IMR-90 (cell line): ENCODE results near the gene ADPRS. TPM values are rescaled to one million over a fixed set of nuclear protein-coding genes. Genes with fewer than 3 reads are reported as not detected.

ENCODE experiments used
- ATAC-seq: fragments of 200-7000 bp; cut with Tn5 transposase; 2 replicates; pipeline ENCODE4 v1.9.1; 2020; ENCODE audit warnings: low read depth, mild to moderate bottlenecking, moderate library complexity
- BruUV-seq: library from RNA; stranded (reverse); fragments of 400-500 nt; replicated peaks from 2 replicates; lab custom pipeline; 2021; lab: Mats Ljungman, UMichigan
- CTCF ChIA-PET: fragments of 300-600 bp; formaldehyde crosslinking; extraction: SDS; loops from one replicate; lab custom pipeline; 2021; ENCODE audit warnings: antibody characterized with exemption; lab: Yijun Ruan, JAX
- POLR2A ChIA-PET: fragments of 300-600 bp; sonication (Branson Sonifier 250); formaldehyde crosslinking; loops from one replicate; lab custom pipeline; 2022; ENCODE audit warnings: antibody characterized with exemption; ENCODE audit not compliant: unreplicated experiment; lab: Charles Lee
- DNase-seq: peaks from one replicate; pipeline ENCODE4 v3.0.0; 2013
- H2AFZ ChIP-seq: replicated peaks from 2 replicates; pipeline ENCODE3; 2013; ENCODE audit warnings: low read length, mild to moderate bottlenecking; ENCODE audit not compliant: poor library complexity
- H2AK5ac ChIP-seq: 2 replicates; pipeline ENCODE4 v1.6.1; 2013; ENCODE audit warnings: low read depth, low read length, inconsistent platforms
- H2AK9ac ChIP-seq: replicated peaks from 2 replicates; pipeline ENCODE3; 2013; ENCODE audit warnings: mild to moderate bottlenecking, low read depth, low read length, moderate library complexity; ENCODE audit not compliant: poor library complexity
- H2BK120ac ChIP-seq: 2 replicates; pipeline ENCODE4 v1.6.1; 2013; ENCODE audit warnings: low read depth, low read length, inconsistent platforms
- H2BK15ac ChIP-seq: 3 replicates; pipeline ENCODE4 v1.6.1; 2013; ENCODE audit warnings: low read depth, low read length, inconsistent platforms
- H2BK20ac ChIP-seq: 2 replicates; pipeline ENCODE4 v1.6.1; 2013; ENCODE audit warnings: low read depth, mild to moderate bottlenecking, inconsistent platforms, low read length, moderate library complexity
- H2BK5ac ChIP-seq: 2 replicates; pipeline ENCODE4 v1.6.1; 2013; ENCODE audit warnings: mild to moderate bottlenecking, low read depth, low read length, inconsistent platforms; ENCODE audit not compliant: poor library complexity, severe bottlenecking
- H3K14ac ChIP-seq: replicated peaks from 2 replicates; pipeline ENCODE4 v1.6.1; 2013; ENCODE audit warnings: low read depth, low read length, inconsistent platforms
- H3K18ac ChIP-seq: 2 replicates; pipeline ENCODE4 v1.6.1; 2013; ENCODE audit warnings: low read depth, low read length, control low read depth
- H3K23ac ChIP-seq: 2 replicates; pipeline ENCODE4 v1.6.1; 2013; ENCODE audit warnings: low read depth, low read length, inconsistent platforms
- H3K27ac ChIP-seq: 2 replicates; pipeline ENCODE4 v1.5.1; 2013; ENCODE audit warnings: mild to moderate bottlenecking, control low read depth, low read length; ENCODE audit not compliant: insufficient read depth
- H3K27me3 ChIP-seq: 2 replicates; pipeline ENCODE4 v1.6.1; 2013; ENCODE audit warnings: low read length; ENCODE audit not compliant: control insufficient read depth, insufficient read depth
- H3K36me3 ChIP-seq: 2 replicates; pipeline ENCODE4 v1.6.1; 2013; ENCODE audit warnings: low read length, mixed read lengths; ENCODE audit not compliant: control insufficient read depth, insufficient read depth
- H3K4ac ChIP-seq: 2 replicates; pipeline ENCODE4 v1.6.1; 2013; ENCODE audit warnings: low read depth, low read length, inconsistent platforms
- H3K4me1 ChIP-seq: 2 replicates; pipeline ENCODE4 v1.6.1; 2013; ENCODE audit warnings: low read length, mixed read lengths; ENCODE audit not compliant: control insufficient read depth, insufficient read depth
- H3K4me2 ChIP-seq: 2 replicates; pipeline ENCODE4 v1.6.1; 2013; ENCODE audit warnings: low read depth, mild to moderate bottlenecking, control low read depth, low read length, moderate library complexity
- H3K4me3 ChIP-seq: 2 replicates; pipeline ENCODE4 v1.5.1; 2013; ENCODE audit warnings: low read depth, mild to moderate bottlenecking, control low read depth, low read length, moderate library complexity; ENCODE audit not compliant: insufficient read depth
- H3K56ac ChIP-seq: 2 replicates; pipeline ENCODE4 v1.6.1; 2013; ENCODE audit warnings: low read length, inconsistent platforms; ENCODE audit not compliant: insufficient read depth; ENCODE audit errors: extremely low read depth
- H3K79me1 ChIP-seq, 2 experiments: 2 replicates each; pipeline ENCODE4 v1.6.1; 2013; ENCODE audit warnings: low read length in 2 of 2, inconsistent platforms in 1 of 2, low read depth in 1 of 2
- H3K9ac ChIP-seq: 2 replicates; pipeline ENCODE4 v1.6.1; 2013; ENCODE audit warnings: low read depth, low read length, control low read depth
- H3K9me1 ChIP-seq: 2 replicates; pipeline ENCODE4 v1.6.1; 2013; ENCODE audit warnings: low read length, inconsistent platforms; ENCODE audit not compliant: insufficient read depth
- H3K9me3 ChIP-seq: 2 replicates; pipeline ENCODE4 v1.6.1; 2013; ENCODE audit warnings: low read length; ENCODE audit not compliant: control insufficient read depth, insufficient read depth
- H4K20me1 ChIP-seq: 2 replicates; pipeline ENCODE4 v1.6.1; 2013; ENCODE audit warnings: low read length, inconsistent platforms; ENCODE audit not compliant: insufficient read depth
- H4K5ac ChIP-seq: 2 replicates; pipeline ENCODE4 v1.6.1; 2013; ENCODE audit warnings: mild to moderate bottlenecking, low read depth, low read length, control low read depth
- H4K8ac ChIP-seq, 2 experiments: 2 replicates each; pipeline ENCODE4 v1.6.1; 2013; ENCODE audit warnings: low read depth in 2 of 2, low read length in 2 of 2, control low read depth in 1 of 2, inconsistent platforms in 1 of 2
- H4K91ac ChIP-seq: 2 replicates; pipeline ENCODE4 v1.6.1; 2013; ENCODE audit warnings: low read depth, low read length, inconsistent platforms; ENCODE audit not compliant: insufficient read depth
- BHLHE40 ChIP-seq: fragments of 150-350 bp; IDR thresholded peaks from 2 replicates; pipeline ENCODE4 v1.6.1; 2016; ENCODE audit warnings: mild to moderate bottlenecking, low read depth, low read length
- CHD1 ChIP-seq: IDR thresholded peaks from 2 replicates; pipeline ENCODE4 v1.6.1; 2012; ENCODE audit warnings: low read depth, low read length, improper control_type of control experiment
- FOS ChIP-seq: fragments of 150-350 bp; IDR thresholded peaks from 2 replicates; pipeline ENCODE4 v1.6.1; 2016; ENCODE audit warnings: low read depth, low read length
- MAFK ChIP-seq: IDR thresholded peaks from 2 replicates; pipeline ENCODE4 v1.6.1; 2012; ENCODE audit warnings: low read depth, low read length, improper control_type of control experiment
- MAZ ChIP-seq: IDR thresholded peaks from 2 replicates; pipeline ENCODE4 v1.6.1; 2012; ENCODE audit warnings: low read depth, mild to moderate bottlenecking, low read length, improper control_type of control experiment, moderate library complexity, borderline replicate concordance
- MXI1 ChIP-seq: IDR thresholded peaks from 2 replicates; pipeline ENCODE4 v1.6.1; 2012; ENCODE audit warnings: low read depth, mild to moderate bottlenecking, low read length, moderate library complexity, borderline replicate concordance
- RCOR1 ChIP-seq: IDR thresholded peaks from 2 replicates; pipeline ENCODE4 v1.6.1; 2012; ENCODE audit warnings: mild to moderate bottlenecking, low read length, improper control_type of control experiment; ENCODE audit not compliant: insufficient replicate concordance
- RFX5 ChIP-seq: IDR thresholded peaks from 2 replicates; pipeline ENCODE4 v1.8.0; 2012; ENCODE audit warnings: low read depth, mild to moderate bottlenecking, low read length, moderate library complexity
- SMC3 ChIP-seq: fragments of 150-350 bp; IDR thresholded peaks from 2 replicates; pipeline ENCODE4 v1.6.1; 2016; ENCODE audit warnings: low read depth, mild to moderate bottlenecking, antibody characterized with exemption, low read length, moderate library complexity
- WGBS, 2 experiments: methylation state at CpG; one replicate each; pipeline versions ENCODE4 v1.1.5 to v1.1.7; 2013; ENCODE audit warnings: missing lambda C conversion rate in 2 of 2; ENCODE audit not compliant: insufficient read length in 1 of 2; ENCODE audit errors: extremely low coverage in 2 of 2; 5-methylcytosine and 5-hydroxymethylcytosine counted together
- dilution Hi-C: fragments of 300-500 bp; cut with HindIII; formaldehyde crosslinking; loops from one replicate; pipeline ENCODE4 v1.14.3; 2018; ENCODE audit warnings: low sequenced_read_pairs; ENCODE audit not compliant: unreplicated experiment
- in situ Hi-C: fragments of 300-500 bp; cut with MboI; formaldehyde crosslinking; loops from 3 replicates; pipeline ENCODE4 v1.14.3; 2019; ENCODE audit warnings: low sequenced_read_pairs, inconsistent platforms, mixed read lengths
- intact Hi-C: fragments of 100-400 bp; cut with micrococcal nuclease; formaldehyde crosslinking; loops from 2 replicates; pipeline ENCODE4 v1.10.0; 2022
- polyA plus RNA-seq, 3 experiments: library from polyadenylated mRNA; depleted of rRNA; stranded (reverse); fragments of >200 nt; gene quantifications; 2 replicates each; pipeline ENCODE4 v1.2.3, GENCODE V29; 2012; ENCODE audit warnings: low replicate concordance in 1 of 3
- total RNA-seq: library from RNA; depleted of rRNA; stranded (reverse); fragments of >200 nt; gene quantifications from 2 replicates; pipeline ENCODE4 v1.2.3, GENCODE V29; 2012
- TF ChIP-seq, protein P1 (sequence below): fragments of 150-350 bp; IDR thresholded peaks from 2 replicates; pipeline ENCODE4 v1.6.1; 2016; ENCODE audit warnings: low read depth, mild to moderate bottlenecking, low read length, moderate library complexity, borderline replicate concordance

The ADPRS gene
- total and polyA plus RNA-seq, 2 of the 4 experiments (the other 2 are of a cell fraction), result 31.0 to 37.2 TPM

GRCh38 chr1:36070349-36070748 is 18.3 kb upstream of the ADPRS start:
- Histone ChIP-seq H2BK120ac (no peak overlapping the region), H2BK5ac (no peak overlapping the region), H2AK9ac (no peak overlapping the region), H3K9me3 (no peaks in the 10 kb centered on the region), H3K4me2 (no peak overlapping the region), H2AFZ (no peak overlapping the region), H4K20me1 (no peaks in the 10 kb centered on the region), H3K14ac (no peak overlapping the region), H3K4me3 (no peak overlapping the region), H3K27ac (no peak overlapping the region), H2AK5ac (no peak overlapping the region), H3K79me1 (no peaks in the 10 kb centered on the region), H3K27me3 (no peaks in the 10 kb centered on the region), H3K23ac (no peak overlapping the region), H4K5ac (no peak overlapping the region), H3K18ac (no peak overlapping the region), H2BK20ac (no peak overlapping the region), H2BK15ac (no peak overlapping the region), H4K91ac (no peak overlapping the region), H3K9me1 (no peaks in the 10 kb centered on the region), H3K4me1 (no peaks in the 10 kb centered on the region), H3K9ac (no peak overlapping the region), H3K36me3 (no peaks in the 10 kb centered on the region), H4K8ac (no peak overlapping the region), H3K56ac (no peak overlapping the region), H3K4ac (no peak overlapping the region)
- ATAC-seq (no peak), DNase-seq (no peak)
- no CpG with 5 or more reads among the region's 2 CpGs for WGBS, 2 experiments
- TF ChIP-seq MAFK, result no peak
- no peak for TF ChIP-seq MXI1
- no peak for TF ChIP-seq CHD1
- TF ChIP-seq FOS, result no peak
- no peak for TF ChIP-seq MAZ
- no peak for TF ChIP-seq BHLHE40
- TF ChIP-seq SMC3, result no peak
- no peak for TF ChIP-seq RCOR1
- TF ChIP-seq, protein P1, sequence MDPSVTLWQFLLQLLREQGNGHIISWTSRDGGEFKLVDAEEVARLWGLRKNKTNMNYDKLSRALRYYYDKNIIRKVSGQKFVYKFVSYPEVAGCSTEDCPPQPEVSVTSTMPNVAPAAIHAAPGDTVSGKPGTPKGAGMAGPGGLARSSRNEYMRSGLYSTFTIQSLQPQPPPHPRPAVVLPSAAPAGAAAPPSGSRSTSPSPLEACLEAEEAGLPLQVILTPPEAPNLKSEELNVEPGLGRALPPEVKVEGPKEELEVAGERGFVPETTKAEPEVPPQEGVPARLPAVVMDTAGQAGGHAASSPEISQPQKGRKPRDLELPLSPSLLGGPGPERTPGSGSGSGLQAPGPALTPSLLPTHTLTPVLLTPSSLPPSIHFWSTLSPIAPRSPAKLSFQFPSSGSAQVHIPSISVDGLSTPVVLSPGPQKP, result no peak
- TF ChIP-seq RFX5, result no peak
- dilution Hi-C loops, result no loop called here
- ChIA-PET CTCF (interaction anchor here (0.6 kb wide), 1 partner anchor 12 kb away, joined by 5 read pairs; no protein-coding TSS in a partner anchor), POLR2A (no interaction called here)
- in situ Hi-C loops, result no loop called here
- BruUV-seq, result no TSS peak
- intact Hi-C loops, result no loop called here
